ENCODE data around the gene SEPTIN5.

The SEPTIN5 gene

GRCh38 chr22:19713650-19714311 is 522 bp upstream of the SEPTIN5 start:
- no peak for TF ChIP-seq CTCF (conservative IDR thresholded peaks at IDR 0.05; ENCODE audit: control insufficient read depth, insufficient read depth, low read depth, low read length)
- no peak for DNase-seq (ENCODE audit: low read depth)
- peak overlapping the region; percentile 29 for H3K4me3 ChIP-seq (ENCODE audit: control insufficient read depth, low read depth, low read length)

- DNase-seq (ENCODE audit: low read depth): no peak
- TF ChIP-seq CTCF (conservative IDR thresholded peaks at IDR 0.05; ENCODE audit: control insufficient read depth, insufficient read depth, low read depth, low read length): no peak
- peak overlapping the region; percentile 35 for H3K4me3 ChIP-seq (ENCODE audit: control insufficient read depth, low read depth, low read length)
Observed at GRCh38 chr22:19715188-19715930, 1.1 kb downstream of the SEPTIN5 start.

GRCh38 chr22:19716041-19716828 is 1.9 kb downstream of the SEPTIN5 start:
- no peak for DNase-seq (ENCODE audit: low read depth)
- TF ChIP-seq CTCF (conservative IDR thresholded peaks at IDR 0.05; ENCODE audit: control insufficient read depth, insufficient read depth, low read depth, low read length): no peak
- no peak overlapping the region for H3K4me3 ChIP-seq (ENCODE audit: control insufficient read depth, low read depth, low read length)

- no peak overlapping the region for H3K4me3 ChIP-seq (ENCODE audit: control insufficient read depth, low read depth, low read length)
- DNase-seq (ENCODE audit: low read depth): no peak
- TF ChIP-seq CTCF (conservative IDR thresholded peaks at IDR 0.05; ENCODE audit: control insufficient read depth, insufficient read depth, low read depth, low read length): no peak
Observed at GRCh38 chr22:19716829-19717105, 2.5 kb downstream of the SEPTIN5 start.

GRCh38 chr22:19717181-19717580 is 2.9 kb downstream of the SEPTIN5 start:
- no peak for DNase-seq (ENCODE audit: low read depth)
- TF ChIP-seq CTCF (conservative IDR thresholded peaks at IDR 0.05; ENCODE audit: control insufficient read depth, insufficient read depth, low read depth, low read length): no peak
- no peak overlapping the region for H3K4me3 ChIP-seq (ENCODE audit: control insufficient read depth, low read depth, low read length)

GRCh38 chr22:19717691-19718455 is 3.6 kb downstream of the SEPTIN5 start:
- DNase-seq (ENCODE audit: low read depth): peak; percentile 50
- H3K4me3 ChIP-seq (ENCODE audit: control insufficient read depth, low read depth, low read length): peak overlapping the region; percentile 41
- TF ChIP-seq CTCF (conservative IDR thresholded peaks at IDR 0.05; ENCODE audit: control insufficient read depth, insufficient read depth, low read depth, low read length): peak; percentile 46
